Central memory CD8-positive, alpha-beta T cell (primary cell): ENCODE results near the gene NTN1.

Experiments
- ATAC-seq: fragments of 150-1000 bp; cut with Tn5 transposase; replicated peaks from 2 replicates; pipeline ENCODE4 v1.10.0; 2022; ENCODE audit warnings: mild to moderate bottlenecking, moderate FRiP score, moderate number of reproducible peaks; ENCODE audit not compliant: poor library complexity, severe bottlenecking; ENCODE audit errors: extremely low read depth
- DNase-seq, 2 donors: peaks; one replicate each; pipeline ENCODE4 v3.0.0; 2021; ENCODE audit warnings: low spot score in 2 of 2
- H3K27ac Mint-ChIP-seq: one replicate; pipeline ENCODE4 v1.8.0; 2022; ENCODE audit warnings: low read depth, mild to moderate bottlenecking, moderate library complexity, mixed read lengths
- H3K27me3 Mint-ChIP-seq: one replicate; pipeline ENCODE4 v1.8.0; 2022; ENCODE audit warnings: mixed read lengths
- H3K36me3 Mint-ChIP-seq: one replicate; pipeline ENCODE4 v1.8.0; 2022; ENCODE audit warnings: mild to moderate bottlenecking, moderate library complexity, mixed read lengths; ENCODE audit not compliant: insufficient read depth
- H3K4me1 Mint-ChIP-seq: one replicate; pipeline ENCODE4 v1.8.0; 2022; ENCODE audit warnings: mixed read lengths
- H3K4me3 Mint-ChIP-seq: one replicate; pipeline ENCODE4 v1.8.0; 2022; ENCODE audit warnings: mild to moderate bottlenecking, moderate library complexity, mixed read lengths
- H3K9me3 Mint-ChIP-seq: one replicate; pipeline ENCODE4 v1.8.0; 2022; ENCODE audit warnings: mixed read lengths

The NTN1 gene

DNA sequence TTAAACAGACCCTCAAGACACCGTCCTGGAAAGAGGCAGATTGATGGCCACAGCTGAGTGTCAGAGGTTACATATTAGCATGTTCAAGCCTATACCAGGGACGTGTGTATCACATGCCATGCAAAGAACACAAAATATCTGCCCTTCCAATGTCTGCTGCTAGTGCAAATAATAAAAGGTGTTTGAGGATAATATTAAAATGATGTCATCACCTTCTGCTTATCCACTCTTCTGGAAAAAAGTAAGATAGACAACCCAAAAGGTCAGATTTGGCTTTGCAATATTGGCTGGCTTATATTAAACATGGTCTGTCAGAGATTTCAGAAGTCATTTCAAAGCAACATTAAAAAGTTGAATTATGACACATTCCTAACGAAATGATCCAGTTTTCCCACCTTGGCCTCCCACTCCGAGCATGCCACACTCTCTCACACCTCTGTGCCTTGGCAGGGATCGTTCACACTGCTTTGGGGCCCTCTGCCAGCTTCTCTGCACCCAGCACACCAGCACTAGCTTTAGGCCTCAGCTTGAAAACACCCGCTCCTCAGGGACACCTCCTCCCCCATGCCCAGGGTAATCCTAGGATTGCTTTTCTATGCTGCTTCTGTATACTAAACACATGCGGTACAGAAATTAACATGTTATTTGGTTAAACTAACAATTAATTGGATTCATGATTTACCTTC, 248.2 kb downstream of the NTN1 start:
- H3K36me3 Mint-ChIP-seq = peaks cover 6% of the 10 kb centered on the region
- DNase-seq (no peak), ATAC-seq (no peak)
- H3K4me1 Mint-ChIP-seq = no peaks in the 10 kb centered on the region
- H3K27ac Mint-ChIP-seq = no peak overlapping the region
- H3K4me3 Mint-ChIP-seq = no peak overlapping the region
- no peaks in the 10 kb centered on the region for H3K27me3 Mint-ChIP-seq
- no peaks in the 10 kb centered on the region for H3K9me3 Mint-ChIP-seq

DNA sequence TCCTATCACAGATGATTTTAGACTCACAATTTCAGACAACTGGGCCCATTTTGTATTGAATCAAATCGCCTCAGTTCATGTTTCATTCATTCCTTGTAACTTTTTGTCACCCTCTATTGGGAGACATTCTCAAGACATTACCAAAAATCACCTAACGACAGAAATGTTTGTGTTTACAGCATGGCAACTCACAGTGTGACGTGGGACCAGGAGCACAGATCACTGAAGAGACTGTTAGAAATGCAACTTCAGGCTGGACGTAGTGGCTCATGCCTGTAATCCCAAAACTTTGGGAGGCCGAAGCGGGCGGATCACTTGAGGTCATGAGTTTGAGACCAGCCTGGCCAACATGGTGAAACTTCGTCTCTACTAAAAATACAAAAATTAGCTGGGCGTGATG, 249.6 kb downstream of the NTN1 start:
- H3K4me1 Mint-ChIP-seq = no peaks in the 10 kb centered on the region
- H3K4me3 Mint-ChIP-seq = no peak overlapping the region
- no peaks in the 10 kb centered on the region for H3K27me3 Mint-ChIP-seq
- peaks cover 6% of the 10 kb centered on the region for H3K36me3 Mint-ChIP-seq
- ATAC-seq = no peak
- DNase-seq = no peak
- H3K9me3 Mint-ChIP-seq = no peaks in the 10 kb centered on the region
- no peak overlapping the region for H3K27ac Mint-ChIP-seq

- peaks cover 6% of the 10 kb centered on the region for H3K36me3 Mint-ChIP-seq
- ATAC-seq (no peak), DNase-seq (no peak)
- peaks cover 1% of the 10 kb centered on the region for H3K4me1 Mint-ChIP-seq
- H3K27me3 Mint-ChIP-seq = no peaks in the 10 kb centered on the region
- no peak overlapping the region for H3K4me3 Mint-ChIP-seq
- H3K27ac Mint-ChIP-seq = no peak overlapping the region
- H3K9me3 Mint-ChIP-seq = no peaks in the 10 kb centered on the region
Measured at GRCh38 chr17:9271989-9272388, 250.7 kb downstream of the NTN1 start.

GRCh38 chr17:9272501-9273200, 251.3 kb downstream of the NTN1 start:
- peaks cover 6% of the 10 kb centered on the region for H3K36me3 Mint-ChIP-seq
- no peak overlapping the region for H3K27ac Mint-ChIP-seq
- H3K4me3 Mint-ChIP-seq = no peak overlapping the region
- H3K27me3 Mint-ChIP-seq = no peaks in the 10 kb centered on the region
- DNase-seq = no peak
- no peaks in the 10 kb centered on the region for H3K9me3 Mint-ChIP-seq
- ATAC-seq = no peak
- H3K4me1 Mint-ChIP-seq = peaks cover 8% of the 10 kb centered on the region

DNA sequence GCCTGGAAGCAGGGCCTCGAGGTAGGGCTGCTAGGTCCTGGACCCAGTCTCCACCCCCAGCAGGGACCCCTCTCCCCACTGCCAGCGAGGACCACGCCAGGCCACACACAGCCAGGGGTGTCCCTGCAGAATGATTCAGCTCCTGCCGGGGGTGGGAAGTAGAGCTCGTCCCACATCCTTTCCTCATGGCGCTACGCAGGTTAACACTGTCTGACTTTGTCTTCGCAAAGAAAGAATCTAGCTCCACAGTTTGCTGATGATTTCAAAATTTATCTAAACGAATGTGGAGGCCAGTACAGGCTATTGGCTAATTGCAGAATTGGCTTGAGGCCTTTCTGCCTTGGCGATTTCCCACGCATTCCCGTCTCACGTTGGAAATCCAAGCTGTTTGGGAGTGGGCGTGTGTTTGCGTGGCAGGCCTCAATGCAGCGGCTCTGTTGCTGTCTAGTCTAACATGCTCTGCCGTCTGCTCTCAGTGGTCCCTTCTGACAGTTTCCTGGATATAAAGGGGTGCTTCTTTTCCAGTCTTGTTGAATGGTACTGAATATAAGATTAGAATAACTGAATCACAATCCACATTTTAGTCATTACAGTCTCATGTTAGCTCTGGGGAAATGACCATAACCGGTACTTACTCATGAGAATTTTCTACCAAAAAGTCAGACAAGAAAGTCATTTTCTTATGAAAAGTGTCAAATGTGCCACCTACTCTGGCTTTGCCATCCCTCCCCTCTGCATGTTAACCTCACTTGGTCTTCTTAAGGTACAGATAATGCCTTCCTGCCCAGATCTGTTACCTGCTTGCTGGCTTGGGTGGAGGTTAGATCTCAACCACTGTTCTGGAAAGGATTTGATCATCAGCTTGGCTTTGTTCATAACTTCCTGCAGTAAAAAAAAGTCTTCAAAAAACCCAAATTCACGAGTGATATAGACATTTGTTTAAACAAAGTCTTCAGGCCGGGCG, 252.4 kb downstream of the NTN1 start:
- H3K27ac Mint-ChIP-seq = no peak overlapping the region
- H3K4me3 Mint-ChIP-seq = no peak overlapping the region
- peaks cover 14% of the 10 kb centered on the region for H3K4me1 Mint-ChIP-seq
- H3K9me3 Mint-ChIP-seq = no peaks in the 10 kb centered on the region
- ATAC-seq (no peak), DNase-seq (no peak)
- H3K27me3 Mint-ChIP-seq = no peaks in the 10 kb centered on the region
- H3K36me3 Mint-ChIP-seq = peaks cover 4% of the 10 kb centered on the region

- H3K27ac Mint-ChIP-seq = no peak overlapping the region
- H3K9me3 Mint-ChIP-seq = no peaks in the 10 kb centered on the region
- peaks cover 14% of the 10 kb centered on the region for H3K4me1 Mint-ChIP-seq
- ATAC-seq = no peak
- DNase-seq = no peak
- no peaks in the 10 kb centered on the region for H3K27me3 Mint-ChIP-seq
- H3K36me3 Mint-ChIP-seq = peaks cover 4% of the 10 kb centered on the region
- H3K4me3 Mint-ChIP-seq = no peak overlapping the region
Measured at GRCh38 chr17:9274973-9275372, 253.7 kb downstream of the NTN1 start.

- Mint-ChIP-seq H3K4me1 (peaks cover 19% of the 10 kb centered on the region), H3K27ac (no peak overlapping the region), H3K36me3 (peaks cover 2% of the 10 kb centered on the region), H3K9me3 (no peaks in the 10 kb centered on the region), H3K27me3 (no peaks in the 10 kb centered on the region), H3K4me3 (no peak overlapping the region)
- ATAC-seq (no peak), DNase-seq (no peak)
Measured at GRCh38 chr17:9279893-9280292, 258.6 kb downstream of the NTN1 start.

GRCh38 chr17:9283909-9284308, 262.6 kb downstream of the NTN1 start:
- Mint-ChIP-seq H3K9me3 (no peaks in the 10 kb centered on the region), H3K4me3 (no peak overlapping the region), H3K36me3 (peaks cover 4% of the 10 kb centered on the region), H3K27me3 (no peaks in the 10 kb centered on the region), H3K27ac (no peak overlapping the region), H3K4me1 (peaks cover 4% of the 10 kb centered on the region)
- no peak for DNase-seq
- ATAC-seq = no peak

- peaks cover 4% of the 10 kb centered on the region for H3K36me3 Mint-ChIP-seq
- no peaks in the 10 kb centered on the region for H3K27me3 Mint-ChIP-seq
- H3K4me3 Mint-ChIP-seq = no peak overlapping the region
- peaks cover 13% of the 10 kb centered on the region for H3K4me1 Mint-ChIP-seq
- no peaks in the 10 kb centered on the region for H3K9me3 Mint-ChIP-seq
- no peak for ATAC-seq
- DNase-seq = no peak
- no peak overlapping the region for H3K27ac Mint-ChIP-seq
Measured at GRCh38 chr17:9284884-9285283, 263.6 kb downstream of the NTN1 start.

DNA sequence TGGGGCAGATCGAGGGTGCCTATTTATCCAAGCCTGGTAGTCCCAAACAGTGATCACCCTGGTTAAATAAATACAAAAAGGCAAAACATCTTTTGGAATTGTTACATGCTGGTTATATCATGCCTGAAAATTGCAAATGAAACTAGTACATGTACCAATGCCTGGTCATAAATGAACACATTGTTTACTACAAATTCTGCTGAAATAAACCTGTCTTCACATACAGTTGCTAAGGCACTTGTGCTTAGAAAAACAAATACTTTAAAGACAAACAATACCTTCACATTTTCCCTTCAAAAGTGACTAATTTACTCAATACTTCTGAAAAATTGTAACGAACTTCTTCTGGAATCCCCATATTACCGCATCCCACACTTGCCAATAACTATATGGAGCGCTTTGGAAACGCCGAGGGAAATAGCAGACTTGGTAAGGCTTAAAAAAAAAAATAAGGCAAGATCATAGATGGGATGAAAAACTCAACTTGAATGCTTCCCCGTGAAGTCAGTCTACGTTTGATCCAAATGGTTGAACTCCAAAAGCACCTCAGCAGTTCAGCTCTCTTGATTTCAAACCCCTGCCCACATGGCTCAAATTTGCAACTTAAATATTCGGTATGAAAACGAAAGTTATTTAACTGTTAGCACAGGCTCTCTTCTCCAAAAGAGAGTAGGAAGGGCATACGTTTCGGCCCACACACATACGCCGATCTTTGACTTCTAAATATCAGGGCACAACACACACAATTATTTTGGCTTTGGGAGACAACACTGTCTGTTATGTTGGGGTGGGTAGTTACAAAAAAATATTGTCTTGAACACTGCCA, 264.5 kb downstream of the NTN1 start:
- no peak overlapping the region for H3K27ac Mint-ChIP-seq
- no peaks in the 10 kb centered on the region for H3K27me3 Mint-ChIP-seq
- no peaks in the 10 kb centered on the region for H3K9me3 Mint-ChIP-seq
- no peak overlapping the region for H3K4me3 Mint-ChIP-seq
- DNase-seq = no peak
- ATAC-seq = no peak
- H3K36me3 Mint-ChIP-seq = peaks cover 4% of the 10 kb centered on the region
- peaks cover 16% of the 10 kb centered on the region for H3K4me1 Mint-ChIP-seq

- ATAC-seq = no peak
- no peak overlapping the region for H3K4me3 Mint-ChIP-seq
- DNase-seq = no peak
- H3K27me3 Mint-ChIP-seq = no peaks in the 10 kb centered on the region
- peaks cover 4% of the 10 kb centered on the region for H3K36me3 Mint-ChIP-seq
- no peaks in the 10 kb centered on the region for H3K9me3 Mint-ChIP-seq
- peaks cover 14% of the 10 kb centered on the region for H3K4me1 Mint-ChIP-seq
- H3K27ac Mint-ChIP-seq = no peak overlapping the region
Measured at GRCh38 chr17:9286434-9286833, 265.1 kb downstream of the NTN1 start.

- no peak for DNase-seq
- Mint-ChIP-seq H3K4me1 (peaks cover 19% of the 10 kb centered on the region), H3K36me3 (peaks cover 4% of the 10 kb centered on the region), H3K9me3 (no peaks in the 10 kb centered on the region), H3K27ac (no peak overlapping the region), H3K27me3 (no peaks in the 10 kb centered on the region), H3K4me3 (no peak overlapping the region)
- ATAC-seq = no peak
Measured at GRCh38 chr17:9287306-9287705, 266.0 kb downstream of the NTN1 start.
